EL (cell line): Measurements from ENCODE around the gene FOLH1.
"Not testable (repeated sequence)": the region's sequence is repeated elsewhere in the genome, so short reads cannot be mapped to it uniquely, and the experiment has no call there.

Experiments used
- DNase-seq: peaks from one replicate; pipeline ENCODE4 v3.0.0-alpha.2; 2016

FOLH1 gene

GRCh38 chr11:49175378-49175777 lies 33.0 kb downstream of the FOLH1 start:
- DNase-seq = not testable (repeated sequence)

- DNase-seq = not testable (repeated sequence)
Measured at GRCh38 chr11:49174691-49175366, 33.6 kb downstream of the FOLH1 start.

- not testable (repeated sequence) for DNase-seq
Measured at GRCh38 chr11:49171613-49172012, 36.8 kb downstream of the FOLH1 start.

GRCh38 chr11:49169579-49169978 lies 38.8 kb downstream of the FOLH1 start:
- not testable (repeated sequence) for DNase-seq

- DNase-seq = not testable (repeated sequence)
Measured at GRCh38 chr11:49168992-49169391, 39.4 kb downstream of the FOLH1 start.

GRCh38 chr11:49151211-49151610 lies 57.2 kb downstream of the FOLH1 start:
- DNase-seq = no peak

GRCh38 chr11:49102356-49102755 lies 106.0 kb downstream of the FOLH1 start:
- not testable (repeated sequence) for DNase-seq
